ENCODE measurements around the gene SYTL3.

- TF ChIP-seq POLR2AphosphoS5 (IDR thresholded peaks at IDR 0.05; ENCODE audit: low read depth, low read length) (no peak), POLR2A (IDR thresholded peaks at IDR 0.05; ENCODE audit: low read depth, low read length) (no peak), TAF1 (IDR thresholded peaks at IDR 0.05; ENCODE audit: borderline replicate concordance, low read depth, low read length) (no peak)
Observed at GRCh38 chr6:158635427-158636073, 14.3 kb upstream of the SYTL3 start.

All from GM12892 (cell line).